HL-60 (cell line): ENCODE results near the gene XRCC4.

Experiments used
- DNase-seq, 2 experiments: peaks; one replicate each; pipeline ENCODE4 v3.0.0-alpha.2; 2010 to 2020; ENCODE audit warnings: low read depth in 1 of 2, low spot score in 1 of 2
- H3K27ac ChIP-seq: fragments of 250-450 bp; sonication (Bioruptor Pico); replicated peaks from 2 replicates; pipeline ENCODE4 v1.5.1; 2020; ENCODE audit warnings: mild to moderate bottlenecking, moderate library complexity
- H3K27me3 ChIP-seq: fragments of 250-450 bp; sonication (Bioruptor Pico); 2 replicates; pipeline ENCODE4 v1.5.1; 2021; ENCODE audit warnings: mild to moderate bottlenecking, moderate library complexity; ENCODE audit not compliant: insufficient read depth, poor library complexity, severe bottlenecking
- H3K4me3 ChIP-seq: replicated peaks from 2 replicates; pipeline ENCODE4 v1.5.1; 2011; ENCODE audit warnings: mild to moderate bottlenecking, control low read depth, low read length; ENCODE audit not compliant: insufficient read depth
- GABPA ChIP-seq: IDR thresholded peaks from 2 replicates; pipeline ENCODE4 v1.6.1; 2012; ENCODE audit warnings: low read depth
- POLR2AphosphoS5 ChIP-seq: IDR thresholded peaks from 2 replicates; pipeline ENCODE4 v1.6.1; 2012; ENCODE audit warnings: low read depth
- REST ChIP-seq: IDR thresholded peaks from 2 replicates; pipeline ENCODE4 v1.6.1; 2012; ENCODE audit warnings: low read depth; ENCODE audit not compliant: insufficient replicate concordance
- SPI1 ChIP-seq: IDR thresholded peaks from 2 replicates; pipeline ENCODE4 v1.6.1; 2012; ENCODE audit warnings: low read depth, mild to moderate bottlenecking, borderline replicate concordance
- TF ChIP-seq, protein P1 (sequence below): IDR thresholded peaks from one replicate; pipeline ENCODE4 v1.5.1; 2011; ENCODE audit warnings: low read length, control low read depth, inconsistent platforms; ENCODE audit not compliant: insufficient read depth

XRCC4 gene

DNA sequence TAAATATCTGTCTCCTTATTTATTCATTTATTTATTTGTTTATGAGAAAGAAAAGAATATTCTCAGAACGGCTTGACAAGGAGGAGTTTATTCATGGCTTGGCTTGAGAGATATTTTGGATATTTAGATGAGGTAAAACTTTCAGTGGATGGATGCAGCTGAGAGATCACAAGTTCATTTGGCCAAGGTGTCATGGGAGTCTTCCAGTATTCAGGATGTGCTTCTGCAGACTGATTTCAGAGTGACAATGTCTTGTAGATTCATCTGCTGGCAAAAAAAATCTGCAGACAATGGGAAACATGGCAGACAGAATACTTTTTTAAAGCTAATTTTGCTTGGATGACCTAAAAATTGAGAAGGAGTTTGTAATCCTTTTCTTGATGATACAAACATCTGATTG, 38.5 kb downstream of the XRCC4 start:
- TF ChIP-seq, protein P1, sequence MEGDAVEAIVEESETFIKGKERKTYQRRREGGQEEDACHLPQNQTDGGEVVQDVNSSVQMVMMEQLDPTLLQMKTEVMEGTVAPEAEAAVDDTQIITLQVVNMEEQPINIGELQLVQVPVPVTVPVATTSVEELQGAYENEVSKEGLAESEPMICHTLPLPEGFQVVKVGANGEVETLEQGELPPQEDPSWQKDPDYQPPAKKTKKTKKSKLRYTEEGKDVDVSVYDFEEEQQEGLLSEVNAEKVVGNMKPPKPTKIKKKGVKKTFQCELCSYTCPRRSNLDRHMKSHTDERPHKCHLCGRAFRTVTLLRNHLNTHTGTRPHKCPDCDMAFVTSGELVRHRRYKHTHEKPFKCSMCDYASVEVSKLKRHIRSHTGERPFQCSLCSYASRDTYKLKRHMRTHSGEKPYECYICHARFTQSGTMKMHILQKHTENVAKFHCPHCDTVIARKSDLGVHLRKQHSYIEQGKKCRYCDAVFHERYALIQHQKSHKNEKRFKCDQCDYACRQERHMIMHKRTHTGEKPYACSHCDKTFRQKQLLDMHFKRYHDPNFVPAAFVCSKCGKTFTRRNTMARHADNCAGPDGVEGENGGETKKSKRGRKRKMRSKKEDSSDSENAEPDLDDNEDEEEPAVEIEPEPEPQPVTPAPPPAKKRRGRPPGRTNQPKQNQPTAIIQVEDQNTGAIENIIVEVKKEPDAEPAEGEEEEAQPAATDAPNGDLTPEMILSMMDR: no peak
- TF ChIP-seq SPI1: no peak
- no peak for TF ChIP-seq POLR2AphosphoS5
- no peak for TF ChIP-seq REST
- no peak for TF ChIP-seq GABPA
- H3K27me3 ChIP-seq: no peaks in the 10 kb centered on the region
- DNase-seq: no peak
- no peak overlapping the region for H3K27ac ChIP-seq
- no peak overlapping the region for H3K4me3 ChIP-seq

GRCh38 chr5:83118471-83118870, 41.1 kb downstream of the XRCC4 start:
- Histone ChIP-seq H3K27me3 (no peaks in the 10 kb centered on the region), H3K4me3 (no peak overlapping the region), H3K27ac (no peak overlapping the region)
- TF ChIP-seq POLR2AphosphoS5: no peak
- no peak for TF ChIP-seq REST
- no peak for TF ChIP-seq GABPA
- TF ChIP-seq, protein P1: no peak
- no peak for TF ChIP-seq SPI1
- DNase-seq: no peak

DNA sequence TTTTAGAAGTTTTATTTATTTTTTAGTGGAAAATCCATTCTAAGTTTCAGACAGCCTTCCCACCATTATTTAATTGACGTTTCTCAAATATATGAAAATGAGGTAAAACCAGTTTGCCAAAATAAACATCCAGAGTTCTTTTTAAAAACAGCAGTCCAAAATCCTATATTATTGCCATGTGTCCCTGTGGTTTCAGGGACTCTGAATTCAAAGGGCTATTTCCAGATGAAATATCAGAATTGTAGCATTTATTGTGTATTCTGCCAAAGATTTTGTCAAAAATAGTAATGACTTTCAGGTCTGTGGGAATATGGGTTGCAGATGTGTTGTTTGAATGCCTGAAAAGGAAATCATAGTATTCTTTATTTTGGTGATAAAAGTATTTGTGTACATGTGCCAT, 41.6 kb downstream of the XRCC4 start:
- no peak for DNase-seq

More for the DNA sequence above, 41.6 kb downstream of the XRCC4 start:
- Histone ChIP-seq H3K4me3 (no peak overlapping the region), H3K27ac (no peak overlapping the region), H3K27me3 (no peaks in the 10 kb centered on the region)
- TF ChIP-seq POLR2AphosphoS5: no peak
- TF ChIP-seq, protein P1: no peak
- no peak for TF ChIP-seq GABPA
- TF ChIP-seq REST: no peak
- TF ChIP-seq SPI1: no peak
